Common myeloid progenitor, CD34-positive (primary cell): ENCODE measurements around the gene ATXN1.

Experiments
- CTCF ChIA-PET: fragments of 350-600 bp; sonication (Branson Sonifier 250); formaldehyde crosslinking; loops from one replicate; lab custom pipeline; 2021; ENCODE audit warnings: antibody characterized with exemption; lab: Charles Lee
- POLR2A ChIA-PET: fragments of 350-600 bp; sonication (Branson Sonifier 250); formaldehyde crosslinking; loops from one replicate; lab custom pipeline; 2021; ENCODE audit warnings: antibody characterized with exemption; lab: Charles Lee
- DNase-seq, 3 donors: peaks; one replicate each; pipeline versions ENCODE4 v3.0.0 to v3.0.0-alpha.2; 2013
- H3K27ac ChIP-seq, 2 experiments: 1 replicate in 1 of 2; 2 replicates in 1 of 2; pipeline ENCODE4 v1.7.0; 2013; ENCODE audit warnings: inconsistent platforms in 2 of 2, low read length in 2 of 2, mild to moderate bottlenecking in 2 of 2, low read depth in 1 of 2, moderate library complexity in 1 of 2; ENCODE audit not compliant: severe bottlenecking in 2 of 2, insufficient read depth in 1 of 2, poor library complexity in 1 of 2
- H3K27me3 ChIP-seq, 5 experiments: replicated peaks in 2 of 5; 1 replicate in 3 of 5; 2 replicates in 2 of 5; pipeline versions ENCODE4 v1.6.1 to v1.7.0; 2013; ENCODE audit warnings: low read length in 4 of 5, mild to moderate bottlenecking in 2 of 5, moderate library complexity in 2 of 5, inconsistent platforms in 1 of 5; ENCODE audit not compliant: insufficient read depth in 5 of 5, control insufficient read depth in 4 of 5
- H3K36me3 ChIP-seq, 4 experiments: 1 replicate in 2 of 4; 2 replicates in 2 of 4; pipeline versions ENCODE4 v1.6.1 to v1.7.0; 2013; ENCODE audit warnings: low read length in 3 of 4, control low read depth in 1 of 4, mild to moderate bottlenecking in 1 of 4; ENCODE audit not compliant: control insufficient read depth in 4 of 4, insufficient read depth in 4 of 4
- H3K4me1 ChIP-seq, 4 experiments: 1 replicate in 3 of 4; 2 replicates in 1 of 4; pipeline versions ENCODE4 v1.6.1 to v1.7.1; 2013; ENCODE audit warnings: low read length in 3 of 4, mild to moderate bottlenecking in 3 of 4, control low read depth in 1 of 4, inconsistent platforms in 1 of 4, moderate library complexity in 1 of 4; ENCODE audit not compliant: control insufficient read depth in 4 of 4, insufficient read depth in 4 of 4; ENCODE audit errors: control extremely low read depth in 1 of 4
- H3K4me3 ChIP-seq, 7 experiments: 1 replicate in 4 of 7; 2 replicates in 3 of 7; pipeline versions ENCODE4 v1.5.1 to v1.7.0; 2013; ENCODE audit warnings: mild to moderate bottlenecking in 7 of 7, low read length in 6 of 7, moderate library complexity in 6 of 7, inconsistent platforms in 2 of 7, low read depth in 2 of 7, control low read depth in 1 of 7; ENCODE audit not compliant: insufficient read depth in 4 of 7, control insufficient read depth in 1 of 7; ENCODE audit errors: extremely low read depth in 1 of 7
- H3K9me3 ChIP-seq, 5 experiments: 1 replicate in 4 of 5; 2 replicates in 1 of 5; pipeline versions ENCODE4 v1.6.1 to v1.7.1; 2013; ENCODE audit warnings: low read length in 4 of 5, mild to moderate bottlenecking in 2 of 5, inconsistent platforms in 1 of 5, low read depth in 1 of 5, moderate library complexity in 1 of 5; ENCODE audit not compliant: control insufficient read depth in 4 of 5, insufficient read depth in 2 of 5; ENCODE audit errors: control extremely low read depth in 1 of 5
- WGBS: methylation state at CpG from one replicate; pipeline ENCODE4 v1.1.5; 2013; ENCODE audit not compliant: insufficient coverage; 5-methylcytosine and 5-hydroxymethylcytosine counted together

ATXN1 gene

GRCh38 chr6:16762550-16763477 is 1.6 kb upstream of the ATXN1 start:
- Histone ChIP-seq H3K36me3 (no peaks in the 10 kb centered on the region), H3K27ac (peak overlapping the region in 1 of 2 experiments; percentile 73), H3K4me3 (peak overlapping the region; percentile 63 to 91 (median 78)), H3K27me3 (no peaks in the 10 kb centered on the region), H3K9me3 (no peaks in the 10 kb centered on the region), H3K4me1 (peaks cover 0 to 31% (median 21%) of the 10 kb centered on the region in 4 experiments)
- ChIA-PET POLR2A (interaction anchor here (1.0 to 2.7 kb wide), 3 partner anchors 8 to 250 kb away, joined by 3 to 18 read pairs (median 5); no protein-coding TSS in a partner anchor), CTCF (interaction anchor here (0.7 to 6.0 kb wide), 39 partner anchors 8 to 431 kb away, joined by 3 to 70 read pairs (median 4); no protein-coding TSS in a partner anchor)
- WGBS, result 1% methylated on average over 20 of the region's 32 CpGs
- peak; percentile 74 to 82 (median 77) for DNase-seq

- peaks cover 0 to 31% (median 21%) of the 10 kb centered on the region in 4 experiments for H3K4me1 ChIP-seq
- peak overlapping the region; percentile 63 to 91 (median 78) for H3K4me3 ChIP-seq
- CTCF ChIA-PET, result interaction anchor here (0.7 to 6.0 kb wide), 17 partner anchors 9 to 430 kb away, joined by 3 to 70 read pairs (median 5); no protein-coding TSS in a partner anchor
- WGBS, result 0% methylated on average over 21 of the region's 21 CpGs
- peak overlapping the region in 1 of 2 experiments; percentile 73 for H3K27ac ChIP-seq
- no peaks in the 10 kb centered on the region for H3K36me3 ChIP-seq
- peak in 1 of 3 donors; percentile 39 for DNase-seq
- POLR2A ChIA-PET, result interaction anchor here (1.0 to 2.7 kb wide), 7 partner anchors 9 to 257 kb away, joined by 3 to 18 read pairs (median 5); no protein-coding TSS in a partner anchor
- H3K9me3 ChIP-seq, result no peaks in the 10 kb centered on the region
- H3K27me3 ChIP-seq, result no peaks in the 10 kb centered on the region
These were observed 949 bp upstream of the ATXN1 start for GRCh38 chr6:16762268-16762549.

GRCh38 chr6:16761471-16762267 is 409 bp upstream of the ATXN1 start:
- H3K4me1 ChIP-seq, result peaks cover 0 to 31% (median 23%) of the 10 kb centered on the region in 4 experiments
- CTCF ChIA-PET, result interaction anchor here (0.7 to 6.0 kb wide), 17 partner anchors 9 to 430 kb away, joined by 3 to 70 read pairs (median 5); no protein-coding TSS in a partner anchor
- H3K36me3 ChIP-seq, result no peaks in the 10 kb centered on the region

GRCh38 chr6:16759646-16760515 is 1.4 kb downstream of the ATXN1 start:
- H3K4me1 ChIP-seq, result peaks cover 0 to 35% (median 23%) of the 10 kb centered on the region in 4 experiments
- peak overlapping the region; percentile 83 to 97 (median 91) for H3K4me3 ChIP-seq
- H3K36me3 ChIP-seq, result no peaks in the 10 kb centered on the region
- peak; percentile 78 to 92 (median 86) for DNase-seq
- ChIA-PET POLR2A (interaction anchor here (0.6 kb wide), 1 partner anchor 946 kb away, joined by 5 read pairs; no protein-coding TSS in a partner anchor), CTCF (interaction anchor here (0.9 to 2.7 kb wide), 5 partner anchors 11 to 246 kb away, joined by 5 to 12 read pairs (median 10); no protein-coding TSS in a partner anchor)
- no peaks in the 10 kb centered on the region for H3K9me3 ChIP-seq
- H3K27ac ChIP-seq, result peak overlapping the region; percentile 90 to 93
- WGBS, result 0% methylated on average over 44 of the region's 87 CpGs
- H3K27me3 ChIP-seq, result no peaks in the 10 kb centered on the region

More at GRCh38 chr6:16761471-16762267, 409 bp upstream of the ATXN1 start:
- H3K27me3 ChIP-seq, result no peaks in the 10 kb centered on the region
- H3K27ac ChIP-seq, result peak overlapping the region; percentile 46 to 79
- under 1% methylated on average over 56 of the region's 71 CpGs for WGBS
- no peaks in the 10 kb centered on the region for H3K9me3 ChIP-seq
- peak; percentile 90 to 95 (median 93) for DNase-seq
- peak overlapping the region; percentile 63 to 96 (median 91) for H3K4me3 ChIP-seq
- POLR2A ChIA-PET, result interaction anchor here (1.0 to 2.7 kb wide), 7 partner anchors 10 to 257 kb away, joined by 3 to 18 read pairs (median 5); no protein-coding TSS in a partner anchor

GRCh38 chr6:16759181-16759645 is 2.0 kb downstream of the ATXN1 start:
- peak overlapping the region in 6 of 7 experiments; percentile 84 to 97 (median 93) for H3K4me3 ChIP-seq
- POLR2A ChIA-PET, result interaction anchor here (0.6 kb wide), 1 partner anchor 947 kb away, joined by 5 read pairs; no protein-coding TSS in a partner anchor
- CTCF ChIA-PET, result interaction anchor here (0.8 to 2.7 kb wide), 9 partner anchors 10 to 442 kb away, joined by 3 to 12 read pairs (median 5); no protein-coding TSS in a partner anchor
- DNase-seq, result peak; percentile 22 to 74 (median 68)
- peak overlapping the region; percentile 90 to 93 for H3K27ac ChIP-seq
- WGBS, result 0% methylated on average over 2 of the region's 8 CpGs
- no peaks in the 10 kb centered on the region for H3K9me3 ChIP-seq
- H3K27me3 ChIP-seq, result no peaks in the 10 kb centered on the region
- H3K4me1 ChIP-seq, result peaks cover 0 to 35% (median 23%) of the 10 kb centered on the region in 4 experiments
- peaks cover 0 to under 1% (median 0%) of the 10 kb centered on the region in 4 experiments for H3K36me3 ChIP-seq
